Left ventricle myocardium inferior (tissue), 1 donor: ENCODE data around the gene YY1. TPM values are rescaled to one million over a fixed set of nuclear protein-coding genes. Genes with fewer than 3 reads are reported as not detected.
A peak's percentile ranks its signal among the peaks of the same experiment; 100 is the strongest.
"Not testable (repeated sequence)": the region's sequence is repeated elsewhere in the genome, so short reads cannot be mapped to it uniquely, and the experiment has no call there.

Experiments used
- DNase-seq: peaks from one replicate; pipeline ENCODE4 v3.0.0-alpha.2; 2020
- H3K27ac ChIP-seq: fragments of 200-600 bp; replicated peaks from 2 replicates; pipeline ENCODE4 v1.8.0; 2021
- H3K27me3 ChIP-seq: fragments of 200-600 bp; 2 replicates; pipeline ENCODE4 v1.8.0; 2021; ENCODE audit warnings: low read depth
- H3K36me3 ChIP-seq: fragments of 200-600 bp; 2 replicates; pipeline ENCODE4 v1.8.0; 2021
- H3K4me1 ChIP-seq: fragments of 200-600 bp; 2 replicates; pipeline ENCODE4 v1.8.0; 2021
- H3K4me3 ChIP-seq: fragments of 200-600 bp; 2 replicates; pipeline ENCODE4 v1.8.0; 2021; ENCODE audit warnings: mild to moderate bottlenecking, moderate library complexity
- H3K9me3 ChIP-seq: fragments of 200-600 bp; replicated peaks from 2 replicates; pipeline ENCODE4 v1.8.0; 2021
- CTCF ChIP-seq: fragments of 200-600 bp; IDR thresholded peaks from 2 replicates; pipeline ENCODE4 v1.8.0; 2021; ENCODE audit warnings: antibody characterized with exemption, mild to moderate bottlenecking, borderline replicate concordance
- intact Hi-C: fragments of 100-400 bp; cut with micrococcal nuclease; formaldehyde crosslinking; loops from one replicate; pipeline ENCODE4 v1.11.0; 2022
- total RNA-seq: library from RNA; stranded (reverse); fragmentation: NEBNext Ultra II Directional; extraction: Animal tissue kit (Norgen Biotek cat#: 25700); gene quantifications from one replicate; pipeline ENCODE4 v1.2.1, GENCODE V29; 2021
- donor health status: DM: no; HTN: yes; CAD: no; lungs with severe emphysema.

YY1 gene
- total RNA-seq, 1 donor from 2014 or later: 44.7 TPM

GRCh38 chr14:100287202-100287997, 48.5 kb downstream of the YY1 start:
- no peaks in the 10 kb centered on the region for H3K27me3 ChIP-seq

GRCh38 chr14:100287998-100288295, 49.0 kb downstream of the YY1 start:
- intact Hi-C loops: loop anchor here (10.0 kb wide), 1 partner anchor 87 kb away; the partner anchor contains the start of gene WDR25
- Histone ChIP-seq H3K36me3 (peaks cover 16% of the 10 kb centered on the region), H3K4me1 (peaks cover 70% of the 10 kb centered on the region)
- H3K27ac ChIP-seq, DNase-seq, H3K27me3 ChIP-seq, H3K9me3 ChIP-seq, H3K4me3 ChIP-seq: not testable (repeated sequence)

More at GRCh38 chr14:100287202-100287997, 48.5 kb downstream of the YY1 start:
- no peak for TF ChIP-seq CTCF
- Histone ChIP-seq H3K36me3 (peaks cover 14% of the 10 kb centered on the region), H3K4me1 (peaks cover 76% of the 10 kb centered on the region), H3K4me3 (no peak overlapping the region), H3K9me3 (no peaks in the 10 kb centered on the region), H3K27ac (no peak overlapping the region)
- intact Hi-C loops: loop anchor here (10.0 kb wide), 1 partner anchor 87 kb away; the partner anchor contains the start of gene WDR25
- no peak for DNase-seq

GRCh38 chr14:100288382-100289185, 49.6 kb downstream of the YY1 start:
- Histone ChIP-seq H3K27me3 (no peaks in the 10 kb centered on the region), H3K9me3 (no peaks in the 10 kb centered on the region), H3K27ac (no peak overlapping the region), H3K36me3 (peaks cover 16% of the 10 kb centered on the region), H3K4me1 (peaks cover 68% of the 10 kb centered on the region), H3K4me3 (no peak overlapping the region)
- TF ChIP-seq CTCF: no peak
- no peak for DNase-seq
- intact Hi-C loops: loop anchor here (10.0 kb wide), 1 partner anchor 86 kb away; the partner anchor contains the start of gene WDR25

- Histone ChIP-seq H3K27ac (peak overlapping the region; percentile 8), H3K9me3 (no peaks in the 10 kb centered on the region), H3K4me1 (peaks cover 64% of the 10 kb centered on the region), H3K27me3 (no peaks in the 10 kb centered on the region), H3K4me3 (no peak overlapping the region), H3K36me3 (peaks cover 16% of the 10 kb centered on the region)
- TF ChIP-seq CTCF: no peak
- intact Hi-C loops: loop anchor here (10.0 kb wide), 1 partner anchor 85 kb away; the partner anchor contains the start of gene WDR25
- DNase-seq: no peak
Observed at GRCh38 chr14:100289916-100290606, 51.1 kb downstream of the YY1 start.

DNA sequence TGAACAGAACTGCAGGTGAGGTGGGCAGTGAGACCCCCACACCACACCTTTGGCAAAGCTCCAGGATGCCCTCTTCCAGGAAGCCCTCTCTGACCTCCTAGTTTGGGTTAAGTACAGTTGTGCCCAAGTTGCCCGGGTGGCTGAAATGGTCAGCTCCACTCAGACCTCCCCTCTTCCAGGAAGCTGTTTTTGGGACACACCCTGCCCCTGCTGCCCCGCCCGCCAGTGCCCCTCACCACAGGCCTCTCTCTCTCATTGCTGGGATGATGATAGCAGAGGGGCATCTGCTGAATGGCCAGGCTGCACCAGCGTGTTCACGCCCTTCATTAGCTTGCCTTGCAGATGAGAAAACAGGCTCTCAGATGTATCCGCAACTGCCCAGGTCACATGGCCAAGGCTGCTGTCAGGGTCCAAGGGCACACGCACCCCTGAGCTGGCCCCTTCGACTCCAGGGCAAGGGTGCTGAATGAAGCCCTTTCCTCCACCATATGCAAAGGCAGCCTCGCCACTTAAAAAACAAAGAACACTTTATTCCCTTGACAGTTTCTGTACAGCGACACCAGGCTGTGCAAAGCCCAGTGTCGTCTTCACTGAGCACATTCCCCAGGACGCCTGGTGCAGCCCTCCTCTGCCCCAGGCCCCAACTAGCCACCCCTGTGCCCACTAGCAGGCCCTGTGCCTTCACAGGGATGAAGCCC, 51.8 kb downstream of the YY1 start:
- intact Hi-C loops: no loop called here
- Histone ChIP-seq H3K36me3 (peaks cover 16% of the 10 kb centered on the region), H3K27ac (no peak overlapping the region), H3K4me1 (peaks cover 57% of the 10 kb centered on the region), H3K4me3 (no peak overlapping the region), H3K9me3 (no peaks in the 10 kb centered on the region), H3K27me3 (no peaks in the 10 kb centered on the region)
- DNase-seq: no peak
- TF ChIP-seq CTCF: no peak
